Measurements from ENCODE around the gene LRRC8B. TPM values are rescaled to one million over a fixed set of nuclear protein-coding genes. Genes with fewer than 3 reads are reported as not detected.

LRRC8B gene
- total and polyA plus RNA-seq, 2 of the 8 experiments (the other 6 are each of a cell fraction or from before 2014, with no cell fraction given): 18.4 to 29.2 TPM

- TF ChIP-seq CREB1 (IDR thresholded peaks at IDR 0.05) (no peak), EZH2 (IDR thresholded peaks at IDR 0.05; ENCODE audit: low read depth, low read length, severe bottlenecking) (no peak), NANOG (IDR thresholded peaks at IDR 0.05; ENCODE audit: insufficient read depth, low read depth, low read length, poor library complexity, severe bottlenecking) (no peak)
- TF ChIP-seq, protein P1, sequence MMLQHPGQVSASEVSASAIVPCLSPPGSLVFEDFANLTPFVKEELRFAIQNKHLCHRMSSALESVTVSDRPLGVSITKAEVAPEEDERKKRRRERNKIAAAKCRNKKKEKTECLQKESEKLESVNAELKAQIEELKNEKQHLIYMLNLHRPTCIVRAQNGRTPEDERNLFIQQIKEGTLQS (IDR thresholded peaks at IDR 0.05; ENCODE audit: insufficient read depth, low read depth, low read length): no peak
Measured at GRCh38 chr1:89476072-89476471, 48.6 kb upstream of the LRRC8B start (continued).

All from H1 (cell line).